Activated naive CD4-positive, alpha-beta T cell treated with anti-CD3 and anti-CD28 coated beads, Interleukin-2, amount 50 U/mL, for 72 hours (primary cell): ENCODE measurements around the gene ZNF236. TPM values are rescaled to one million over a fixed set of nuclear protein-coding genes. Genes with fewer than 3 reads are reported as not detected.
A peak's percentile ranks its signal among the peaks of the same experiment; 100 is the strongest.

Experiments
- ATAC-seq, 2 donors: fragments of 150-1000 bp; cut with Tn5 transposase; 2 replicates each; pipeline ENCODE4 v1.10.0; 2021; ENCODE audit warnings: mild to moderate bottlenecking in 2 of 2, moderate library complexity in 2 of 2
- DNase-seq, 2 donors: peaks; one replicate each; pipeline ENCODE4 v3.0.0; 2021 to 2022; ENCODE audit warnings: low spot score in 2 of 2
- H3K27ac Mint-ChIP-seq, 2 donors: one replicate each; pipeline ENCODE4 v1.8.0; 2022; ENCODE audit warnings: mild to moderate bottlenecking in 2 of 2, mixed read lengths in 2 of 2
- H3K36me3 Mint-ChIP-seq, 2 donors: one replicate each; pipeline ENCODE4 v1.8.0; 2022; ENCODE audit warnings: mixed read lengths in 2 of 2
- H3K9me3 Mint-ChIP-seq, 2 donors: one replicate each; pipeline ENCODE4 v1.8.0; 2022; ENCODE audit warnings: mixed read lengths in 2 of 2
- total RNA-seq, 2 donors: library from RNA; stranded (reverse); gene quantifications; one replicate each; pipeline ENCODE4 v1.2.3, GENCODE V29; 2022

ZNF236 gene
- total RNA-seq, 2 donors from 2014 or later: 17.7 to 24.5 TPM

DNA sequence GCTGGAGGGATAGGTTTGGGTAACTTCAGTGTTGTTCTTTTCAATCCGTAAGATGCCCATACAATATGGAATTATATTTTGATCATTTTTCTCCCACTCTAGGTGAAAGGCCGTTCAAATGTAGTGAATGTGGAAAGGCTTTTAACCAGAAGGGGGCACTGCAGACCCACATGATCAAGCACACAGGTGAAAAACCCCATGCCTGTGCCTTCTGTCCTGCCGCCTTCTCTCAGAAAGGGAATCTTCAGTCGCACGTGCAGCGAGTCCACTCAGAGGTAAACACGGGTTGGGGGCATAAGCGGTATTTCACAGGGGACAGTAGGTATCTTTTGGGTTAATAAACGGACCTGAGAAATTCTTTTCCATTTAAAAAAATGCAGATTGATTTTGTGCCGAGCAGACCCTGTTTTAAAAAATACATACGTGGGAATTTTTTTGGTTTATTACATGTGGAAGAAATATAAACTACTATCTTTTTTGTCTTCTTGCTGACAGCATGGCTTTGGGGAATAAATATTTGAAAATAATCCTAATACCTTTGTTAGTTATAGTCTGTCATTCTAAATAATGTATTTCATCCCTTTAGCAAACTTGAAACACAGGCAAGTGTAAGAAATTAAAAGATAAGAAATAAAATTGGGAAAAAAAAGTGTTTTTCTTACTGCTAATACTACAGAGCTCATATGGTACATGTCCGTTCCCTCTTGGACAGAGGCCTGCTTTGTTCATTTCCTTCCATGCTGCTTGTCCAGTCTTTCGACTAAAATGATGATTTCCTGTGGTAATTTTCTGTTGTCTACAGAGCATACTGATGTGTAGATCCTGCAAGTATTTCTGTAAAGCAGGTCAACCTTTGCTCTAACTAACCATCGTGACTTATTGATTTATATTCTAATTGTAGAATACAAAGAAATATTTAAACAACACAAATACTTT is 53.3 kb downstream of the ZNF236 start:
- ATAC-seq (peak; percentile 54 to 55), DNase-seq (peak in 1 of 2 donors; percentile 59)
- Mint-ChIP-seq H3K27ac (peak overlapping the region in 1 of 2 donors; percentile 46), H3K36me3 (no peaks in the 10 kb centered on the region), H3K9me3 (no peaks in the 10 kb centered on the region)

DNA sequence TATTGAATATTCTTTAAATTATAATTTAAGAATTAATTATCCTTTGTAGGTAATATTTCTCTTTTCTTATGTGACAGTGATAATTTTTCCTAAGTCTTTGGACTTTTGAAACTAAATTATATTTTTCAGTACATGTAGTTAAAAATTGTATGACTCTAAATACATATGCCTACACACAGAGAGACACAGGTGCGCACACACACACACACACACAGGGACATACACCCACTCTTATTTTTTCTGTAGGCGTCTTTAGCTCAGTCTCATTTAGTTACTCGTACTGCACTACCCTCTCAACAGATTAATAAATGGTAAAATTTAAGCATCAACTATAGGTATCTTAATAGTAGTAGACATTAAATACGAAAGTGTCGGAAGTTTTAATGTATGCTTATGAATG is 56.1 kb downstream of the ZNF236 start:
- no peaks in the 10 kb centered on the region for H3K9me3 Mint-ChIP-seq
- no peak for DNase-seq
- H3K27ac Mint-ChIP-seq: no peak overlapping the region
- H3K36me3 Mint-ChIP-seq: peaks cover 9% of the 10 kb centered on the region in 2 donors
- no peak for ATAC-seq

DNA sequence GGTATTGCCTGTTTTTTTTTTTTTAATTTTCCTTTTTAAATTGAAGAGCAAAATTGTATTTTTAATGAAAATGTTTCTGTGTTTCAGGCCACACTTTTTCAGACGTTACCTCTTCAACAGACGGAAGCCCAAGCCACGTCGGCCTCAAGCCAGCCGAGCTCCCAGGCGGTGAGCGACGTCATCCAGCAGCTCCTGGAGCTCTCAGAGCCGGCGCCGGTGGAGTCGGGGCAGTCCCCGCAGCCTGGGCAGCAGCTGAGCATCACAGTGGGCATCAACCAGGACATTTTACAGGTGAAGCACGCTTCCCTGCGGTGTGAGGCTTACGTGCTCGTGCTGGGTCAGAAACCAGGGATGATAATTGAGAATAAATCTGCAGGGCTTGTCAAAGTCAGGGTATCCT is 57.7 kb downstream of the ZNF236 start:
- H3K9me3 Mint-ChIP-seq: no peaks in the 10 kb centered on the region
- ATAC-seq: no peak
- peaks cover 9% of the 10 kb centered on the region in 2 donors for H3K36me3 Mint-ChIP-seq
- DNase-seq: no peak
- no peak overlapping the region for H3K27ac Mint-ChIP-seq

DNA sequence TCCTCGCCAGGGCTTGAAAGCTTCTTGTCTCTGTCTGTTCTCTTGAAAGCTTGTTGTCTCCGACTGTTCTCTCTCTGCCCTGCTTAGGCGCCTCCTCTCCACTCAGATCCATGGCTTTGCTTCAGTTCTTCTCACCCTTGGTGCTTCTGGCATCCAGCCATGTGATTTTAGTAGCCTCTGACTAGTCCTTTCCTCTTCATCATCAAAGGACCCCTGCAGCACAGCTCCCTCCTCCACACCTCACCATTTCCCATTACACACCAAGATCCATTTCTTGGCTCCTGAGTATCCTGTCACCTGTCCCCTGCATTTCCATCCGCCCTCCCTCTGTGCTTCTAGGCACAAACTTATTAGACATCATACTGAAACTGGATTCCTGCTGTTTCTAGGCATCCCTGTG is 59.4 kb downstream of the ZNF236 start:
- DNase-seq (no peak), ATAC-seq (no peak)
- no peaks in the 10 kb centered on the region for H3K9me3 Mint-ChIP-seq
- H3K27ac Mint-ChIP-seq: peak overlapping the region in 1 of 2 donors; percentile 5
- H3K36me3 Mint-ChIP-seq: peaks cover 16 to 17% of the 10 kb centered on the region in 2 donors

DNA sequence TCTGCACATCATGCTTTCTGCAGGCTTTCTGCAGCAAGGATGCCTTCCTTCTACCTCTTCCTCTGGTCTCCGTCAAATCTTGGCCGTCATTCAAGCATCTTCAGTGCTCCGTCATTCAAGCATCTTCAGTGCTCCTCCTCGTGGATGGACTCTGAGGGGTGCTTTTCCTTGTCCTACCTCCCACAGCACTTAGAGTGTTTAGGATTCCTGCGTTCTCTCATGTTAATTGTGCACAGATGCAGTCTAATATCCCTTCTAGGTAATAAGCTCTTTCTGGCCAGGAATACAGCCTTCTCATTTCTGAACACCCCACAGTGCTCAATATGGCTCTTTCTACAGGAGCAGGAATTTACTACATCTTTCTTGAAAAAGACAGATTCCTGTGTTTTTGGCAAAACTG is 59.8 kb downstream of the ZNF236 start:
- no peak overlapping the region for H3K27ac Mint-ChIP-seq
- H3K9me3 Mint-ChIP-seq: no peaks in the 10 kb centered on the region
- peaks cover 16 to 17% of the 10 kb centered on the region in 2 donors for H3K36me3 Mint-ChIP-seq
- DNase-seq (no peak), ATAC-seq (no peak)

DNA sequence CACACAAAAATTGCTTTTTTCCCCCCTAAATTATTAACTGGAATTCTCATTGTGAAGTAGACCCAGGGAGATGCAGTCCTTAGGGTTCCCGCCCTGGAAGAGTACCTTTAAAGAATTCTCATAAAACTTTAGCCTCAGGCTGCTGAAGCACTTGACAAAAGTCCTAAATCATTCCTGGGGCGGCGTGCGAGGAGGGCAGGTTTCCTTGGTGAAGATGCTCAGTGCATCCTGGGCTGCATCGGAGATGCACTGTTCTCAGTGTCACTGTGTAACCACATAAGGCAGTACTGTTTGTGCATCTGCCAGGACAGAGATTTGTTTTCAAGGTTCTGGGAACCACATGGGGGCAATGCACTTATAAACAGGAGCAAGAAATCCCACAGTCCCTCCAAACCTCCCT is 62.6 kb downstream of the ZNF236 start:
- DNase-seq (no peak), ATAC-seq (no peak)
- Mint-ChIP-seq H3K27ac (no peak overlapping the region), H3K9me3 (no peaks in the 10 kb centered on the region), H3K36me3 (peaks cover 16 to 22% of the 10 kb centered on the region in 2 donors)

DNA sequence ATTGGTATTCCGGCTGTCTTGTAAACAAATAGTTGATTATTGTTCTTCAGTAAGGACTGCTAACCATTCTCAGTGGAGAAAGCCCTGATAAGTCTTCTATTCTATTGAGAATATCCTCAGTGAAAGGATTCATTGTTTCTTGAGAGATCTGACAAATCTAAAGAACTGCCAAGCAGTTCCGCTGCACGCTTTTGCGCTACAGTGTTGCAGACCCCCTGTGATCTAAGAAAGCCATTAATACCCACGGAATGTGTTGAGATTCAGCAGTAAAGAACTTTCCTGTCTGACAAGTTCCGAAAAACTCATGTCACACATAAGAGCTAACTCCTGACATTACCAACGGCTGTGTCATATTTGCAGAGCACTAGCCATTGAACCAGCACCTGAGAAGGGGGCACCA is 63.8 kb downstream of the ZNF236 start:
- H3K36me3 Mint-ChIP-seq: peaks cover 16 to 22% of the 10 kb centered on the region in 2 donors
- ATAC-seq (no peak), DNase-seq (no peak)
- no peaks in the 10 kb centered on the region for H3K9me3 Mint-ChIP-seq
- no peak overlapping the region for H3K27ac Mint-ChIP-seq

DNA sequence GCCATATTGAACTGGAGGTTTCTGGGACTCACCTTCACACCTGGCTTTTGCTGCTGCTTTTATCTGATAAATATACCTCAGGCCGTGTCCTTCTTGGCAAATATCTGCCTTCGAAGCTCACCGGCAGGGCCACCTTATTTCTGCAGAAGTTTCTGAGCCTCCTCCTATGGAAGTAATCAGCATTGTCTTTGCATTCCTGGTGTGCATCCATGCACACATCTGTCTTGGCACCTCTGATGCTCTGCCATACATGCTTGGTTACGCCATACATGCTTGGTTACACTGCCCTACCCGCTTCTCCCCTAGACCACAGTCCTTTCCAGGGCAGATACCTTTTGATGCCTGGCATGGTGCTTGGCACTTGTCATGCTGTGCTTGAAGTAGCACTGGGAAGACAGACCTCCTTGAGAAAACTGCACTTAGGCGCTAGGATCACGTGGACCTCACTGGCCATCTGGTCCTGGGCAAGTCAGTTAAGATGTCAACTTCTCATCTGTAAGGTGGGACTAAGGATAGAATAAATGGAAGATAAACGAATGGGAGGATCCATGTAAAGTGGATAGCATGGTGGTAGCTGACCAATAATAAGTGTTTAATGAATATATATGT is 66.8 kb downstream of the ZNF236 start:
- H3K36me3 Mint-ChIP-seq: peaks cover 7 to 19% of the 10 kb centered on the region in 2 donors
- H3K9me3 Mint-ChIP-seq: no peaks in the 10 kb centered on the region
- ATAC-seq (no peak), DNase-seq (no peak)
- H3K27ac Mint-ChIP-seq: no peak overlapping the region

DNA sequence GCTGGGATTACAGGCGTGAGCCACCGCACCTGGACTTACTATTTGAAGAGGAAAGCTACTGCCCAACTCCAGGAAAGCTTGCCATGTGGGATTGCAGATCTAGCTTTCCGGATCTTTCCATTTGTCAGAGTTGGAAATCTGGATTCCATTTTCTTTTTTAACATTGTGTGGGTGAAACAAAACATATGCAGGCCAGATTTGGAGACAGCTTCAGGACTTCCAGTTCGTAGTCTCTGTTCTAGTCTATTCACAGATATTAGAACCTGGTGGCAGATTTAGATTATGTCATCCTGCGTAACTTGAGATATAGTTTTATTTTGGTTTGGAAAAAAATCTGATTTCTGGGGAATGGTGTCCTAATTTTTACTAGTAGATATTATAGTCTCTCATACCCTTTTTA is 70.5 kb downstream of the ZNF236 start:
- H3K9me3 Mint-ChIP-seq: no peaks in the 10 kb centered on the region
- H3K36me3 Mint-ChIP-seq: peaks cover 6 to 12% of the 10 kb centered on the region in 2 donors

DNA sequence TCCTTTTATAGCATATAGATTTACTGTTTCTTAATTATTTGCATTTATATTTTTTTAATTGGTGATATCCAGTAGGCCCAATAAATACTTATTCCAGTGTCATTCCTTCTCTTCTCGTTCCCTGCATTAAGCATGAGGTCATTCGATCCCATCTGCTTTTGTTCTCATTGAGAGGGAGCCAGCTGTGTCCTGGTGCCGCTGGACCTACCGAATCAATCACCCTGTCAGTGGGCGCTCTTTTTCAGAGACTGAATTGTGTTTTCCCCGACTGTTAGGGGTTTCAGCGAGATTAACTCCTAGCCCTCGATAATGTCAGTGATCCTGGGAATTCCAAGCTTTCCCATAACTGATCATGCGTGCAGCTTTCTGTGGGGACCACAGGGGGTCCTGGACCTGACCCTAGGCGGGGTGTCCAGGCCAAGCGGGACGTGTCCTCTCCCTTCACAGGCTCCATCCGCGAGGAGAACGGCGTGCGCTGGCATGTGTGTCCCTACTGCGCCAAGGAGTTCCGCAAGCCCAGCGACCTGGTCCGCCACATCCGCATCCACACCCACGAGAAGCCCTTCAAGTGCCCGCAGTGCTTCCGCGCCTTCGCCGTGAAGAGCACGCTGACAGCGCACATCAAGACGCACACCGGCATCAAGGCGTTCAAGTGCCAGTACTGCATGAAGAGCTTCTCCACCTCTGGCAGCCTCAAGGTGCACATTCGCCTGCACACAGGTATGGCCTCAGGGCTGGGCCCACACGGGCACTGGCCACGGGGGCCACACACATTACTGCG is 72.4 kb downstream of the ZNF236 start:
- Mint-ChIP-seq H3K9me3 (no peaks in the 10 kb centered on the region), H3K36me3 (peaks cover 10 to 12% of the 10 kb centered on the region in 2 donors), H3K27ac (peak overlapping the region in 1 of 2 donors; percentile 50)
- DNase-seq: no peak
- no peak for ATAC-seq

More for the DNA sequence above, 70.5 kb downstream of the ZNF236 start:
- DNase-seq (no peak), ATAC-seq (no peak)
- H3K27ac Mint-ChIP-seq: no peak overlapping the region

DNA sequence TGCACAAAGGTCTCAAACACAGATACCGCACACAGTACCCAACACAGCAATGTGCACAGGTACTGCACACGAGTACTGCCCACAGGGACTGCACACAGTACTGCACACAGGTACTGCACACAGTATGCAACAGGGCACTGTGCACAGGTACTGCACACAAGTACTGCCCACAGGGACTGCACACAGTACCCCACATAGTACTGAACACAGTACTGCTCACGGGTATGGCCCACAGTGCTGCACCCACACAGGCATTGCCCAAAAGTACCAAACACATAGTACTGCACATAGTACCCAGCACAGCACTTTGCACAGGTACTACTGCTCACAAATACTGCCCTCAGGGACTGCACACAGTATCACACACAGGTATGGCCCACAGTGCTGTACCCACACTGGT is 73.1 kb downstream of the ZNF236 start:
- ATAC-seq (no peak), DNase-seq (no peak)
- no peaks in the 10 kb centered on the region for H3K9me3 Mint-ChIP-seq
- peaks cover 10 to 12% of the 10 kb centered on the region in 2 donors for H3K36me3 Mint-ChIP-seq
- no peak overlapping the region for H3K27ac Mint-ChIP-seq

DNA sequence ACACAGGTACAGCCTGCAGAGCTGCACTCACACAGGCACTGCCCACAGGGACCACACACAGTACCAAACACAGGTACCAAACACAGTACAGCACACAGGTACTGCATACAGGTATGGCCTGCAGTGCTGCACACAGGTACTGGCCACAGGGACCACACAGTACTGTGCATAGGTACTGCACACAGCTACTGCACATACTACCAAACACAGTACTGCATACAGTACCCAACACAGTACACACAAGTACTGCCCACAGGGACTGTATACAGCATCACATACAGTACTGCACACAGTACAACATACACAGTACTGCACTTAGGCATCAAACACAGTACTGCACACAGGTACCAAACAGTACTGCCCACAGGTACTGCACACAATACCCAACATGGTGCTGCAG is 74.3 kb downstream of the ZNF236 start:
- DNase-seq (no peak), ATAC-seq (peak in 1 of 2 donors; percentile 5)
- H3K36me3 Mint-ChIP-seq: peaks cover 8 to 12% of the 10 kb centered on the region in 2 donors
- H3K9me3 Mint-ChIP-seq: no peaks in the 10 kb centered on the region
- no peak overlapping the region for H3K27ac Mint-ChIP-seq

DNA sequence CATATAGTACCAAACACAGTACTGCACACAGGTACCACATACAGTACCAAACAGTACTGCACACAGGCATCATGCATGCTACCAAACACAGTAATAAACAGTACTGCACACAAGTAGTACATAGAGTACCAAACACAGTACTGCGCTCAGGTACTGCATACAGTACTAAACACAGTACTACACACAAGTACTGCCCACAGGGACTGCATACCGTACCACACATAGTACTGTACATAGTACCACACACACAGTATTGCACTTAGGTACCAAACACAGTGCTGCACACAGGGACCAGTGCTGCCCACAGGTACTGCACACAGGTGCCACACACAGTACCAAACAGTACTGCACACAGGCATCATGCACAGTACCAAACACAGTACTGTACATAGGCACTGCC is 74.9 kb downstream of the ZNF236 start:
- ATAC-seq: peak in 1 of 2 donors; percentile 16
- H3K36me3 Mint-ChIP-seq: peaks cover 5 to 12% of the 10 kb centered on the region in 2 donors
- no peaks in the 10 kb centered on the region for H3K9me3 Mint-ChIP-seq
- no peak for DNase-seq
- H3K27ac Mint-ChIP-seq: no peak overlapping the region

DNA sequence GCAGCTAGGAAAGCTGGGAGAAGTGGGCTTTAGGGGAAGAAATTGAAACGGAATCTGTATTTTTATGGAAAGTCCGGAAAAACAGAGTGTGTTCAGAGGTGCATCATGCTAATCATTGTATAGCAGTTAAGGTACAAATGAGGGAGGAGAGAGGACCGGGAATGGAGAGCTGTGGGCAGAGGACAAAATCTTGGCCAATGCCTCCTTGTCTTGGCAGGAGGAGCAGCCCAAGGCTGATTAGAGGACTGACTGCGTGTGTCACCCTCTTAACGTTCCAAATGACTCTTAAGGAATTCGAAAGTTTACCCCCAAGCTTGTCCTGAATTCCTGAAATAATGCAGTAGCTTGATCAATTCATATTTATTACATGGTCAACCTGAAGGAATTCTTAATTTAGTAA is 81.0 kb downstream of the ZNF236 start:
- Mint-ChIP-seq H3K9me3 (no peaks in the 10 kb centered on the region), H3K27ac (peak overlapping the region in 1 of 2 donors; percentile 48), H3K36me3 (peaks cover 0 to 5% of the 10 kb centered on the region in 2 donors)
- no peak for ATAC-seq
- no peak for DNase-seq

DNA sequence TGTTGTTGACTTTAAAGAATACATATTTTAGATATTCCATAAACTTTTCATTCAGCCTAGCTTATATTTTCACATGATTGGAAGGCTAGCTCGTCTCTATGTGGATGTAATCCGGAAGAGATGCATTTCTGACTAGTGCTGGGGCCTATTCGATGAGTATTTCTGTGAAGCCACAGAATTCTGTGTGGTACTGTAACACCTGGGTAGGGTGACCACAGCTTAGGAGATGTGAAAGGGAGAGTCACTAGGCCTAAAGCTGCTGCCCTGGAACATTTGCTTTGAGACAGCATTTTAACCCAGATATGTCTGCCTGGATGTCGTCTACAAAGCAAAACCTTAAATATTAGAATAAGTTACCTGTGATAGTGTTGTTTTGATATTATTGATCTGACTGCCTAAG is 83.5 kb downstream of the ZNF236 start:
- no peak for DNase-seq
- Mint-ChIP-seq H3K9me3 (no peaks in the 10 kb centered on the region), H3K27ac (no peak overlapping the region), H3K36me3 (no peaks in the 10 kb centered on the region)
- no peak for ATAC-seq

DNA sequence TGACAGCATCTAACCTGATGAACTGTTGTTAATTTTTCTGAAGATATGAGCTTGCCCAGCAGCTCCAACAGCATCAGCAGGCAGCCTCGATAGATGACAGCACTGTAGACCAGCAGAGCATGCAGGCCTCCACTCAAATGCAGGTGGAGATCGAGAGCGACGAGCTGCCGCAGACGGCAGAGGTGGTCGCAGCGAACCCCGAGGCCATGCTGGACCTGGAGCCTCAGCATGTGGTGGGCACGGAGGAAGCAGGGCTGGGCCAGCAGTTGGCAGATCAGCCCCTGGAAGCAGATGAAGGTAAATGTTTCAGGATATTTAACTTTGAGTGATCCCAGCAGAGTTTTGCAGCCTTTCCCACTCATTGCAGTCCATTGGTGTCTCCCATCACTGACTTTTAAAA is 85.9 kb downstream of the ZNF236 start:
- H3K36me3 Mint-ChIP-seq: no peaks in the 10 kb centered on the region
- no peak for DNase-seq
- peak overlapping the region in 1 of 2 donors; percentile 47 for H3K27ac Mint-ChIP-seq
- no peaks in the 10 kb centered on the region for H3K9me3 Mint-ChIP-seq
- no peak for ATAC-seq

DNA sequence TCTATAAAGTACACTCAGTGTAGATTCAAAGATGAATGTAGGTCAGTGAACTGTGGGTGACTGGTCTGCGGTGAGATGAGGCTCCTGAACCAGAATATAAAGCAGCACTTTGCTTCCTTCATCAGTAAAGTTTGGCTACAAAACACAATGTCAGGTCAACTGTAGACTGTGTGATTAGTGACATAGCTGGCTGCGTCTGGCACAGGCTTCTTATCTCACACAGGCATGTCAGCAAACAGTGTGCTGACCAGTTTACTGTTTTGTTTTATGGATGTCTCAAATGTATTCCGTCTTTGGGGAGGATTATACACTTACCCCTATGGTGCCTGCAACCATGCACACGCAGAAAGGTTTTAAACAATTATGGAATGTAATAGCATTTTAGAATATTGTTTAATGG is 87.1 kb downstream of the ZNF236 start:
- no peak overlapping the region for H3K27ac Mint-ChIP-seq
- H3K9me3 Mint-ChIP-seq: no peaks in the 10 kb centered on the region
- no peaks in the 10 kb centered on the region for H3K36me3 Mint-ChIP-seq
- no peak for ATAC-seq
- no peak for DNase-seq
